Medulla oblongata (tissue), 1 donor: ENCODE results near the gene PAM.

Experiments used
- DNase-seq: peaks from one replicate; pipeline ENCODE4 v3.0.0-alpha.2; 2015; ENCODE audit errors: extremely low spot score

PAM gene

DNA sequence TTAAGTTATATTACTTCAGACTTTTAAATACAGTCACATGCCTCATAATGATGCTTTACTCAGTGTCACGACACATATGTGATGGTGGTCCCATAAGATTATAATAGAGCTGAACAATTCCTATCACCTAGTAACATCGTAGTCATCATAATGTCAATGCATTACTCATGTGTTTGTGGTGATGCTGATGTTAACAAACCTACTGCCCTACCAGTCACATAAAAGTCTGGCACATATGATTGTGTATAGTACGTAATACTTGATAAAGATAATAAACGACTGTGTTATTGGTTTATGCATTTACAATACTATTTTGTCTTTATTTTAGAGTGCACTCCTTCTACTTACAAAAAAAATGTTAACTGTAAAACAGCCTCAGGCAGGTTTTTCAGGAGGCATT is 103.7 kb downstream of the PAM start:
- no peak for DNase-seq

DNA sequence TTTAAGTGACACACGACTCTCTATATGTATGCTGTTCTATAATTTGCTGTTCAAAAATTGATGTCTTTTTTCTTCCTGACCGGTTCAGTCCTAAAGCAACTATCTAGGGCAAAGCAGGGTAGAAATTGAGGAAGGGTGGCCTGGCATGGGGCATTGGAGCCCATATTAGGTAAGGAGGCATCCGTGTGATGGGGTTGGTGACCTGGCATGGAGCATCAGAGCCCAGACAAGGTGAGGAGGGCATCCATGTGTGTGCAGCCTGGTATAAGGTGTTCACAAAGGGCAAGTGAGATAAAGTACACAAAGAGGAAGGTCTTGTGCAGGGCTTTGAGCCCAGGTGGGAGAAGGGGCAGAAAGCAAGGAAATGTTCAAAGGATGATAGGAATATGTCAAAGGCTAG is 104.9 kb downstream of the PAM start:
- no peak for DNase-seq

DNA sequence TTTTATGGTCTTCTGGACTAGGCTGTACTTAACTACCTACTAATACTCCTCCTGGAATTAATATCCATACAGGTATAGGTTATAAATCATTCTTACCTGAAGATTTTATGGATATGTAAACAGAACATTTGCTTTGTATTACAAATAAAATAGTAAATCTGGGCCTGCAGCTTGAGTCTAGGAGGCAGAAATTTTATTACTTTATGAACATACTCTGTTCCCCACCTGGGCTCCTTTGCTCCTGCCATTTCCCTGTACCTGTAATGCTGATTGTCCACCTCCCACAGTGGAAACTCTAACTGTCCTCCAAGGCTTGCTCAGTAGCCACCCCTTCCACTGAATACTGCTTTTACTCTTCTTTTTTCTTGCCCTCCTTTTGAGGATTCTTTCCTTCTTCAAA is 108.0 kb downstream of the PAM start:
- DNase-seq = no peak

- peak; percentile 17 for DNase-seq
Measured at GRCh38 chr5:102863764-102864560, 108.9 kb downstream of the PAM start.

DNA sequence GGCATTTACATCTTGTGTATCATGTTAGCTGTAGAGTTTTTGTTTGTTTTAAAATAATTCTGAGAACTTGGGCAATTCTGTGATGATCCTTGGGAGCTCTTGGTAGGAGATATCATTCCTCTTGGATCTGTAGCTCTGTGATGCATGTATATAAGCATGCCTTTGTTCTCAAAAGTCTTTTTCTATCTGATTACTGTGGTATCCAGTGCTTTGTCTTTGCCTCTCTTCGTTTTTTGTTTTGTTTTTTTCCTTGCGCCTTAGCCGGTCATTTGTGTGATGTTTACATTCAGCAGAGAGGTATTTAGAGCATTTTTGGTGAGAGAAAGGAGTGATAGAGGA is 110.0 kb downstream of the PAM start:
- peak; percentile 29 for DNase-seq

- DNase-seq = peak; percentile 57
Measured at GRCh38 chr5:102865510-102866236, 110.6 kb downstream of the PAM start.

- peak; percentile 42 for DNase-seq
Measured at GRCh38 chr5:102866237-102866600, 111.1 kb downstream of the PAM start.

- DNase-seq = no peak
Measured at GRCh38 chr5:102867992-102868662, 113.0 kb downstream of the PAM start.

DNA sequence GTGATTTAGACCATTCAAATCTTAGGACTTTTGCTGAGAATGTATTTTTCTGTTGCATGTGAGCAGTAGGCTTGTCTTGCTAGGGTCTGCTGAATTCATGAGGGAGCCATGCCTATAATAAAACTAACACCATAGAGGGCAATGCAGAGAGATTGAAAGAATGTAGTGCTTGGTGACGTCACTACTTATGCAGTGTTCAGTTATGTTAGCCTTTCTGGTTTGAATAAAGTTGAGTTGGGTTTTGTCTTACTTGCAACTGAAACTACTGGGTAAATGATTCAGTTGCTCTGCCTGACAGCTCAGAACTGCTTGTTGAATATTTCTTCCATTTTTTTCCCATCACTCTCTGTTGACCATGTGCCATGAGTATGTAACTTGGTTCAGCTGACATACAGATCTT is 114.1 kb downstream of the PAM start:
- DNase-seq = no peak

- no peak for DNase-seq
Measured at GRCh38 chr5:102873379-102873932, 118.4 kb downstream of the PAM start.

DNA sequence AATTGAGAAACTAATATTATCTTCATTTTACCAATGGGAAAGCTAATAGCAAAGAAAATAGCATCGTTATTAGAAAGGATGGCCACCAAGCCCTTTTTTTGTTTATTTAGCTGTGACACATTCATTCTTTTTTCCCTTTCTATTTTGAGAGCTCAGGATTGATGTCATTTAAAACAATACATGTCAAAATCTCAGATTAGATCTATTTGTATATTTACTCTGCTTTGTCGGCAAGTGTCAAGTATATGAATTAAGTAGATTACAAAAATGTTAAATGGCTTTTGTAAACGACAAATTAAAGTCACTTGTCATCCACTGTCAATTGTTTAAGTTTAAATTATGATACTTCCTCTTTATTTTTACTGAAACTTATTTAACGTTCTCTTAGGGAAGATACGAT is 118.9 kb downstream of the PAM start:
- DNase-seq = no peak

- no peak for DNase-seq
Measured at GRCh38 chr5:102875721-102876123, 120.6 kb downstream of the PAM start.

DNA sequence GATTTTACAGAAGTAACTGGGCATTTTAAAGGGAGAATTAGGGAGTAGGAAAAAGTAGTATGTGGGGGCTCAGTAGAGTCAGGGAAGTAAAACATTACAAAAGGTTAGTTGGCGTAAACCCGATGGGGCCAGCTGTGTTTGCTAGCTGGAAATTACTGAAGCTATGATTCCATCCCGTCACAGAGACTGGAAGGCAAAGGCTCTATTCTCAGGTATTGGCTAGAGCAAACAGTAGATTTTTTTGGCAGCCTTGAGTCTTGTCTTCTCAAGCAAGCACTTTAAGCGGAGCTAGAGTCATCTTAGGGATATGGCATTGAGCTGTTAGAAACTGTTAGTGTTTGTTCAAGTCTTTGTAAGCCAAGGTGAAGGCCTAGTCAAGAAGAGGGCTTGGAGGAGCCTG is 121.5 kb downstream of the PAM start:
- DNase-seq = no peak

DNA sequence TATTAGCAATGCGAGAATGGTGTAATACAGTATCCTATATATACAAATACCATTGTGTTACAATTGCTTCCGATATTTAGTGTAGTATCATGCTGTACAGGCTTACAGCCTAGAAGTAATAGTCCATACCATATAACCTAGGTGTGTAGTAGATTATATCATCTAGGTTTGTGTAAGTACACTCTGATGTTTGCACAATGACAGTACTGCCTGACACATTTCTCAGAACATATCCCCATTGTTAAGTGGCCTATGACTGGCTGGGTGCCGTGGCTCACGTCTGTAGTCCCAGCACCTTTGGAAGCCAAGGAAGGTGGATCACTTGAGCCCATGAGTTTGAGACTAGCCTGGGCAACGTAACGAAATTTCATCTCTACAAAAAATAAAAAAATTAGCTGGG is 124.6 kb downstream of the PAM start:
- DNase-seq = no peak

DNA sequence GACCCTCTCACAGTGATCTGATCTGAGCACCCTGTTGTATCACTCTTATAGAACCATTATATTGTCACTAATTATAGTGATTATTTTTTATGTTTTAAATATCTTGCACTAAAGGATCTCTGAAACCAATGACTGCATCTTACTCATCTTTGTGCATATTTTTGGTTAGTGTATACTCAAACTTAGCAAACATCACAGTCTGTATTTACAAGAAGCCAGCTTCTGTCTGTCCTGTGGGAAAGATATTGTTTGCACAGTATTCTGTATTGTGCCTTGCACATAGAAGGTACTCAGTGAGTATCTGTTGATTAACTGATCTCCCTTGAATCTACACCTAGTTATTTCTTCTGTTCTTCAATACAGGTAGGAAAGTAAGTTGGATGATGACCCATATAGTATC is 131.5 kb downstream of the PAM start:
- DNase-seq = no peak

DNA sequence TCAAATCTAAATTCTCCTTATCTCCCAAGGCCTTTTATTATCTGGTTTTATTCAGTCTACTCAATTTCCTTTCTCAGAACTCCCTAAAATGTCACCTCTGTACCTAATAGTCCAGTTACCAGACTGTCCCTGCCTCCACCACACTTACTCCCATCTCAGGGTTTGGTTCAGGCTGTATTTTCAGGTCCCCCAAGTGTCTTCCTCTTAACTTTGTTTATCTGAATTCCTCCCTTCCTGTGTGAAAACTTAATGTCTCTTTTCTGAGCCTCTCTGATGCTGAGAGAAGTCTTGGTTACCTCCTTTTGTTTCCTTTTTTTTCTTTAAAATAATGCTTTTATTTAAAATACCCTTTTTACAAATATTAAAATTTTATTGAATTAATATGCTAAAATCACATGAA is 133.4 kb downstream of the PAM start:
- DNase-seq = no peak

GRCh38 chr5:102889033-102889432 is 133.9 kb downstream of the PAM start:
- DNase-seq = no peak

DNA sequence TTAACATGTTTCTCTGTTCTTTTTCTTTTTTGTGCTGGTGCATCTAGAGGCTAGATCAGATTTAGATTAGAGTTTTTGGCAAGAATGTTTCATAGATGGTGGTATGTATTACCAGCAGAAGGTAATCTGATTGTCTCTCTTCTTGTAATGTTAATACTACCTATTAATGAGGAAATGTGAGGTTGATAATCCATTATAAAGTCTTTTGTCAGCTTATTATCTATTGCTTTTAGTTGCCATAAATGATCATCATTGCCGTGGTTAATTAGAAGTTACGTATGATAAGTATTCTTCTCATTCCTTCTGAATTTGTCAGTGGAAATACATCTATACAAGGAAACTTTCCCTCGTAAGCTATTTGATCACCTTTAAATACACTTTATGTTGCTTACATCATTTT is 135.0 kb downstream of the PAM start:
- no peak for DNase-seq

DNA sequence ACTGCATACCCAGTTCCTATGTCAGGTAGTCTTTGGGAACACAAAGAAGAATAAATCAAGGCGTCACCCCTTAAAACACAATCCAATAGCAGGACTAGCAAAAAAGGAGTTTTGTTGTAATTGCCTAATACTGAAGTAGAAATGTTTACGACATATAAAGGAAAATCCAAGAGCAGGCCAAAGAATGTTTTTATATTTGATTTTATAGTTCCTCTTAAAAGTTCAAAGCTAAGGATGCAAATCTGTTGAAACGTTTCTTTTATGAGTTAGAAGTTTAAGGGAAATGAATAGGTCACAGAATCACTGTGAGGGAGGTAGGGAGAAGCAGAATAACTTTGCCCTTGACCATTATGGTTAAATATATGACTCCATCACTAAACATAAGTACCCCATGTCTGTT is 136.1 kb downstream of the PAM start:
- DNase-seq = no peak

GRCh38 chr5:102893942-102894341 is 138.8 kb downstream of the PAM start:
- no peak for DNase-seq

DNA sequence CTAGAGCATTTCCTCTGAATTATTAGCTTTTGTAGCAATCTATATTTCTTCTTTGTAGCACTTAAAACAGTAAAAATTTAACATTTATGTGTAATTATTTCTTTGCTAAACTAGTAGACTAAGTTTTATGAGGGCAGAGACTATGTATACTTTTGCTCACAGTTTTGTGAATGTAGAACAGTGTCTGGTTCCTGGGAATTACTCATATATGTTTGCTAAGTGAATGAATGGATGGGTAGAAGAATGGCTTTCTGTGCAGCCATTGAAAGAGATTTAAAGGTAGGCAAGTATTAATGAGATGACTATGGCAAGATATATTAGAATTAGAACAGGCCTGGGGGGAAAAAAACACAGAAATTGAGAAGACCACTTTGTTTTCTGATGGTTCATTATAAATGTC is 140.1 kb downstream of the PAM start:
- DNase-seq = no peak

DNA sequence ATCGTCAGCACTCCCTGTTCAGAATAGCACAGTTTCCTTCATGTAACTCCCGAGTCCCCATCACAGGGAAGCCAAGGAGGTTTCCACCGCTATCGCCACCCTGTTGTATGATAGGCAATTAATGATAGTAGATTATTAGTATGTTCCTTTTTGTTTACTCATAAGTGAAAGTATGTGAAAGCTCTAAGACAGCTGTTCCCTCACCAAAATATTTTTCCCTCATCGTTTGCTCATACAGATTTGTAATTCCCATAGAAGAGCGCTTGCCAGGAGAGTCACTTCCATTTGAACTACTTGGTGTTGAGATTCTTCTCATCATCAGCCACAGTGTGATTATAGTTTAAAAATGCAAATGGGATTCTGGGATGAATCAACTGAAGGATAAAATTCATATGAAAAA is 140.9 kb downstream of the PAM start:
- DNase-seq = no peak
